OCI-LY7 (cell line): ENCODE measurements around the gene SERPINA12.

Experiments used
- EZH2phosphoT487 ChIP-seq: fragments of 200-600 bp; sonication (generic); IDR thresholded peaks from 2 replicates; pipeline ENCODE4 v1.6.1; 2018; ENCODE audit warnings: low read depth, borderline replicate concordance, mild to moderate bottlenecking, mixed run types, antibody characterized with exemption, low read length, moderate library complexity, mixed read lengths
- TF ChIP-seq, protein P1 (sequence below): fragments of 200-600 bp; sonication (generic); conservative IDR thresholded peaks from 2 replicates; pipeline ENCODE4 v1.5.1; 2014; ENCODE audit warnings: mild to moderate bottlenecking, antibody characterized with exemption, low read length, moderate library complexity, mixed read lengths

DNA sequence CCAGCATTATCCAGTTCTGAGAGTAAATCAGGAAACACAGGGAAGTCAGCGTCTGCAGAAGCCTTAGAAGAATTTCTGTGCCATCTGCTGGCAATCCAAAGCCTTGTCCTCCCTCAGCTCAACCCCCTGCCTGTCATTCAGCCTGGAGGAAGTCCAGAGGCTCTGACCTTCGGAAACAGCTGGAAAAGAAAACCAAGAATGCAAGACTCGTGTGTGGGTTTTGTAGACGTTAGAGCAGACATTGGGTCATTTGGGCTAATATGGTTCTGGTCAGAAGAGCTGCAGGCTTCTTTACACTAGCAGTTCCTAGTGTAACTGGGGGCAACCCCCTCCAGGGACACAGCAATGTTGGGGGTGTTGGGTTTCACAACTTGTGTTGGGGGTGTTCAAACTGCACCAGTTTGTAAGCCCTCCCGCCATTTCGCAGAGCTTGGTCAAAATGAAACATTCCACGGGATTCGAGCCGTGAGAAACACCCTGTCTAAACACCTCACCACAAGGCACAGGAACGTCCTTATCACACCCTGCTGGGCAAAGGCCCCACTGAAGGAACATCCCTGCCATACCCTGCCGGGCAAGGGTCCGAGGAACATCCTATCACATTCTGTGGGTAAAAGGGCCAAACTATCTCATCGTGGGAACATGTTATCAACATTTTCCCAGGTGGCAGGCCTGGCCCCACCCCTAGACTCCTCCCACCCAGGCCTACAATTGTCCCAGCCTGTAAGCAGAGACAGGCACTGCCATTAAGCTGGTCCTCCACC lies 30.9 kb upstream of the SERPINA12 start:
- TF ChIP-seq, protein P1, sequence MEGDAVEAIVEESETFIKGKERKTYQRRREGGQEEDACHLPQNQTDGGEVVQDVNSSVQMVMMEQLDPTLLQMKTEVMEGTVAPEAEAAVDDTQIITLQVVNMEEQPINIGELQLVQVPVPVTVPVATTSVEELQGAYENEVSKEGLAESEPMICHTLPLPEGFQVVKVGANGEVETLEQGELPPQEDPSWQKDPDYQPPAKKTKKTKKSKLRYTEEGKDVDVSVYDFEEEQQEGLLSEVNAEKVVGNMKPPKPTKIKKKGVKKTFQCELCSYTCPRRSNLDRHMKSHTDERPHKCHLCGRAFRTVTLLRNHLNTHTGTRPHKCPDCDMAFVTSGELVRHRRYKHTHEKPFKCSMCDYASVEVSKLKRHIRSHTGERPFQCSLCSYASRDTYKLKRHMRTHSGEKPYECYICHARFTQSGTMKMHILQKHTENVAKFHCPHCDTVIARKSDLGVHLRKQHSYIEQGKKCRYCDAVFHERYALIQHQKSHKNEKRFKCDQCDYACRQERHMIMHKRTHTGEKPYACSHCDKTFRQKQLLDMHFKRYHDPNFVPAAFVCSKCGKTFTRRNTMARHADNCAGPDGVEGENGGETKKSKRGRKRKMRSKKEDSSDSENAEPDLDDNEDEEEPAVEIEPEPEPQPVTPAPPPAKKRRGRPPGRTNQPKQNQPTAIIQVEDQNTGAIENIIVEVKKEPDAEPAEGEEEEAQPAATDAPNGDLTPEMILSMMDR = no peak
- TF ChIP-seq EZH2phosphoT487 = no peak
